K562 (cell line): ENCODE results near the gene TMEM89. TPM values are rescaled to one million over a fixed set of nuclear protein-coding genes. Genes with fewer than 3 reads are reported as not detected.

ENCODE experiments used
- CBX8 ChIP-seq: fragments of 200-600 bp; sonication (generic); IDR thresholded peaks from 2 replicates; pipeline ENCODE4 v1.6.1; 2012; ENCODE audit warnings: borderline replicate concordance, mixed run types, low read depth, mild to moderate bottlenecking, moderate library complexity, mixed read lengths, low read length, control low read depth, inconsistent platforms; ENCODE audit not compliant: poor library complexity, severe bottlenecking; ENCODE audit errors: extremely low read depth
- CEBPG ChIP-seq, 3 experiments: fragments of 200-800 bp in 1 of 3; sonication (Bioruptor generic) in 1 of 3; sonication (generic) in 1 of 3; formaldehyde crosslinking in 1 of 3; IDR thresholded peaks in 2 of 3; conservative IDR thresholded peaks in 1 of 3; 2 replicates each; pipeline versions ENCODE4 v1.6.1 to v1.8.0; 2016 to 2022; ENCODE audit warnings: missing compliant biosample characterization in 2 of 3, missing genetic modification characterization in 2 of 3, mild to moderate bottlenecking in 1 of 3, missing genetic modification reagents in 1 of 3
- CREB3L1 ChIP-seq: fragments of 450-650 bp; IDR thresholded peaks from 2 replicates; pipeline ENCODE4 v1.6.1; 2014; ENCODE audit warnings: low read depth, mild to moderate bottlenecking, moderate library complexity, borderline replicate concordance
- E2F1 ChIP-seq: sonication (generic); formaldehyde crosslinking; IDR thresholded peaks from 2 replicates; pipeline ENCODE4 v1.8.1; 2023; ENCODE audit warnings: mild to moderate bottlenecking, missing genetic modification reagents, moderate library complexity
- E2F5 ChIP-seq: sonication (generic); formaldehyde crosslinking; IDR thresholded peaks from 2 replicates; pipeline ENCODE4 v1.8.0; 2022; ENCODE audit warnings: mild to moderate bottlenecking, missing genetic modification reagents
- FOXM1 ChIP-seq, 2 experiments: fragments of 450-650 bp in 1 of 2; sonication (generic) in 1 of 2; formaldehyde crosslinking in 1 of 2; IDR thresholded peaks; 2 replicates each; pipeline versions ENCODE4 v1.6.1 to v1.9.0; 2017 to 2022; ENCODE audit warnings: low read depth in 2 of 2, mild to moderate bottlenecking in 2 of 2, missing genetic modification reagents in 1 of 2, moderate library complexity in 1 of 2
- GATA2 ChIP-seq: sonication (generic); formaldehyde crosslinking; IDR thresholded peaks from 2 replicates; pipeline ENCODE4 v1.4.0; 2020; ENCODE audit warnings: mild to moderate bottlenecking, missing genetic modification reagents
- JUNB ChIP-seq: fragments of 450-650 bp; formaldehyde crosslinking; conservative IDR thresholded peaks from 2 replicates; pipeline ENCODE4 v1.4.0; 2020; ENCODE audit warnings: mild to moderate bottlenecking
- MECOM ChIP-seq: fragments of 250-450 bp; sonication (Bioruptor Pico); IDR thresholded peaks from 2 replicates; pipeline ENCODE4 v1.8.0; 2022; ENCODE audit warnings: inconsistent platforms
- NR2C1 ChIP-seq, 2 experiments: fragments of 450-650 bp; IDR thresholded peaks; 2 replicates each; pipeline ENCODE4 v1.6.1; 2017; ENCODE audit warnings: mild to moderate bottlenecking in 2 of 2, antibody characterized with exemption in 1 of 2, inconsistent platforms in 1 of 2, missing compliant biosample characterization in 1 of 2, missing genetic modification characterization in 1 of 2
- RNF219 ChIP-seq: fragments of 250-450 bp; sonication (Bioruptor Pico); IDR thresholded peaks from 2 replicates; pipeline ENCODE4 v1.5.0; 2022; ENCODE audit warnings: mild to moderate bottlenecking
- SRF ChIP-seq, 2 experiments: fragments of 250-450, 450-650 bp in 1 of 2; sonication (Bioruptor Pico) in 1 of 2; sonication (generic) in 1 of 2; formaldehyde crosslinking; IDR thresholded peaks; 2 replicates each; pipeline versions ENCODE4 v1.5.0 to v1.5.1; 2020 to 2022; ENCODE audit warnings: mild to moderate bottlenecking in 1 of 2, missing genetic modification reagents in 1 of 2
- TFAP4 ChIP-seq: sonication (generic); formaldehyde crosslinking; IDR thresholded peaks from 2 replicates; pipeline ENCODE4 v1.8.0; 2022; ENCODE audit warnings: missing genetic modification reagents, mild to moderate bottlenecking, moderate library complexity, borderline replicate concordance
- USF1 ChIP-seq: sonication (generic); formaldehyde crosslinking; IDR thresholded peaks from 2 replicates; pipeline ENCODE4 v1.9.0; 2022; ENCODE audit warnings: mild to moderate bottlenecking, missing genetic modification reagents
- ZNF12 ChIP-seq: sonication (generic); formaldehyde crosslinking; IDR thresholded peaks from 2 replicates; pipeline ENCODE4 v1.4.0; 2020; ENCODE audit warnings: mild to moderate bottlenecking, missing genetic modification reagents
- ZNF282 ChIP-seq: sonication (generic); formaldehyde crosslinking; IDR thresholded peaks from 2 replicates; pipeline ENCODE4 v1.8.1; 2023; ENCODE audit warnings: missing genetic modification reagents
- ZNF668 ChIP-seq: fragments of 250-450 bp; sonication (Bioruptor Pico); IDR thresholded peaks from 2 replicates; pipeline ENCODE4 v1.8.0; 2022; ENCODE audit warnings: mild to moderate bottlenecking, inconsistent platforms
- polyA plus RNA-seq, 8 experiments: library from polyadenylated mRNA; depleted of rRNA in 4 of 8; stranded (reverse) in 5 of 8; unstranded in 3 of 8; fragments of >200 nt; fragmentation: Nextera tagmentation in 2 of 8; fragmentation: Illumina TruSeq in 1 of 8; extraction: Ambion mirVana in 2 of 8; extraction: Trizol in 1 of 8; gene quantifications; 2 replicates each; pipeline versions ENCODE4 v1.2.1 to v1.2.3, GENCODE V29; 2011 to 2014; ENCODE audit warnings: inconsistent platforms in 1 of 8, missing spikeins in 1 of 8
- total RNA-seq, 7 experiments: library from RNA; depleted of rRNA in 6 of 7; stranded (reverse); fragments of >200 nt in 6 of 7; fragmentation: Illumina TruSeq in 2 of 7; extraction: Trizol in 2 of 7; gene quantifications; 2 replicates each; pipeline versions ENCODE4 v1.2.1 to v1.2.3, GENCODE V29; 2011 to 2021; ENCODE audit warnings: low replicate concordance in 1 of 7

TMEM89 gene
- total and polyA plus RNA-seq, 9 of the 15 experiments (the other 6 are each of a cell fraction or from before 2014, with no cell fraction given) = not detected

GRCh38 chr3:48661501-48662144, 40.1 kb upstream of the TMEM89 start (continued):
- TF ChIP-seq MECOM (CRISPR knock-in tag) (0 out of 2 replicates have a peak, but pooled peaks have one; percentile 29), CREB3L1 (0 out of 2 replicates have a peak, but pooled peaks have one; percentile 46), ZNF282 (peak; percentile 98), E2F1 (CRISPR knock-in tag) (no peak; the same call in 1 of the 2 replicates), TFAP4 (CRISPR knock-in tag) (peak; percentile 95), ZNF12 (CRISPR knock-in tag) (peak; percentile 92), FOXM1 (IDR thresholded peaks at IDR 0.05; ENCODE audit: low read depth) (no peak), FOXM1 (CRISPR knock-in tag; IDR thresholded peaks at IDR 0.05; ENCODE audit: low read depth) (peak; percentile 99), NR2C1 (IDR thresholded peaks at IDR 0.05) (no peak), NR2C1 (tag; IDR thresholded peaks at IDR 0.05) (0 out of 2 replicates have a peak, but pooled peaks have one; percentile 36), E2F5 (peak; percentile 99), CEBPG (CRISPR knock-in tag; IDR thresholded peaks at IDR 0.05) (peak; percentile 65; the same call in 1 of the 2 replicates), CEBPG (tag; conservative IDR thresholded peaks at IDR 0.05 in 1 of 2, IDR thresholded peaks at IDR 0.05 in 1 of 2) (no peak), RNF219 (no peak), GATA2 (CRISPR knock-in tag) (no peak), ZNF668 (CRISPR knock-in tag) (peak; percentile 59; the same call in 1 of the 2 replicates), JUNB (CRISPR knock-in tag) (no peak), USF1 (CRISPR knock-in tag) (peak; percentile 25; the same call in 1 of the 2 replicates), SRF (CRISPR knock-in tag; IDR thresholded peaks at IDR 0.05) (peak in 1 of 2 experiments; percentile 97; a peak in 2 of 4 replicates), CBX8 (no peak)
